ENCODE results near the gene TRIM54. TPM values are rescaled to one million over a fixed set of nuclear protein-coding genes. Genes with fewer than 3 reads are reported as not detected.

Gene TRIM54
- total RNA-seq (10 to 100 TPM in 6 of 9 donors, 1 to 10 TPM in 3; 1.2 to 27.7 (median 12.7) TPM), polyA plus RNA-seq (10 to 100 TPM in 2 of 3 donors, 1 to 10 TPM in 1; 2.1 to 47.1 (median 21.1) TPM)
- long read RNA-seq, donor 1: 0 reads
- long read RNA-seq, donor 2: 0 reads
- long read RNA-seq, donor 3: 0 reads
- long read RNA-seq, donor 4, partial matches to known transcripts: 0 of 4 reads
- long read RNA-seq, donor 4, other reads (novel, unspliced or antisense): 1 of 4 reads
- long read RNA-seq, donor 5, transcript TRIM54-201 (10 exons, 2,027 nt): minor isoform, 7 of 21 reads
- long read RNA-seq, donor 5, transcript TRIM54-202 (9 exons, 1,967 nt): major isoform, 11 of 21 reads
- long read RNA-seq, donor 5, partial matches to known transcripts: 0 of 21 reads
- long read RNA-seq, donor 5, other reads (novel, unspliced or antisense): 3 of 21 reads
- long read RNA-seq, donor 6, partial matches to known transcripts: 1 of 6 reads
- long read RNA-seq, donor 6, other reads (novel, unspliced or antisense): 2 of 6 reads
- long read RNA-seq, donor 7: 0 reads
- long read RNA-seq, donor 8, partial matches to known transcripts: 0 of 1 reads
- long read RNA-seq, donor 8, other reads (novel, unspliced or antisense): 0 of 1 reads
- long read RNA-seq, donor 9: 0 reads
- long read RNA-seq, donor 10: 0 reads

DNA sequence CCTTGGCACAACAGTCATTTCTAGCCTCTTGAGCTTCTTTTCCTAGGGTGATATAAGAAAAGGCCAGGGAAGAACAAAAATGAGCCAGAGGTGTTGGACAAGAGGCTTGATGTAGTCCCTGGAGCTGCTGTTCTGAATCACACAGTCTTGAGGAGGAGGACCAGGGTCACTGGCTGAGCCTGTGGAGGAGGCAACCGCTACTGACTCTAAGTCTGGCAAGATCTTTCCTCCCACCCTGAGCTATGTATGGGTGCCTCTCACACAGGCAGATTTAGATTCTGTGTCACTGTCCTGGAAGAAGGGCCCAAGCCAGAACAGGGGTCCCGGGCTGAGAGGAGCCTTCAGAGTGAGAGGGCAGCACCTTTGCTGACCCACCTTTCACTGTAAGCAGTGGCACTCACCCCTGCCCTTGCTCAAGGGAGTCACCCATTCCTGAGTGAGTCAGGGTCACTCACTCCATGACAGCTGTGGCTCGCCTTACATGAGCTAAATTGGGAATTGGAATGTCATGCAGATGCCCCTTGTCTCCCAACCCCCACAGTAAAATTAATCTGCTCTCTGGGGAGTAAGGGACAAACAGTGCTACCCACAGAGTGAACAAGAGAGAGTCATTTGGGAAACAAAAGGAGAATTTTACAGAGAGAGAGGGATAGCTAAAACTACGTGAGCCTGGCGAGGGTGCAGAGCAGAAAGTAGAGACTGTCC, at the start of gene TRIM54:
TRIM54 (plus strand) TSS at position 575 of the 705 bp plus-strand sequence. CDS start 303 bp downstream, outside the sequence.
- DNase-seq: peak in 6 of 7 donors; percentile 54 to 80 (median 60)
- 42 to 66% (median 56%) methylated on average over 3 to 5 of the region's 5 CpGs for WGBS, 4 donors
- no peaks in the 10 kb centered on the region for H3K9me3 ChIP-seq (replicated peaks in 1 of 3)

DNA sequence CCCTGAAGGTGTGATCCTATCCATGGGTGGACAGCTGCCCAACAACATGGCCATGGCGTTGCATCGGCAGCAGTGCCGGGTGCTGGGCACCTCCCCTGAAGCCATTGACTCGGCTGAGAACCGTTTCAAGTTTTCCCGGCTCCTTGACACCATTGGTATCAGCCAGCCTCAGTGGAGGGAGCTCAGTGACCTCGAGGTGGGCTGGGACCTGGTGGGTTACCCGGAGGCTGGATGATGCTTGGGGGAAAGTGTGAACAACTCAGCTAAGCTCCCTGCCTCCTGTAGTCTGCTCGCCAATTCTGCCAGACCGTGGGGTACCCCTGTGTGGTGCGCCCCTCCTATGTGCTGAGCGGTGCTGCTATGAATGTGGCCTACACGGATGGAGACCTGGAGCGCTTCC, 48.9 kb upstream of the TRIM54 start:
- H3K27ac ChIP-seq: no peak overlapping the region
- H3K36me3 ChIP-seq (replicated peaks in 1 of 2): peaks cover 0 to 94% of the 10 kb centered on the region in 2 donors
- H3K9me3 ChIP-seq (replicated peaks in 1 of 3): no peaks in the 10 kb centered on the region
- TF ChIP-seq CTCF (IDR thresholded peaks at IDR 0.05): no peak
- no peak for TF ChIP-seq POLR2A (IDR thresholded peaks at IDR 0.05)
- no peaks in the 10 kb centered on the region for H3K4me1 ChIP-seq (replicated peaks in 1 of 2)
- intact Hi-C loops (cut with DNase I): no loop called here
- DNase-seq: no peak
- H3K4me3 ChIP-seq: no peak overlapping the region
- 89 to 98% (median 96%) methylated on average over 7 to 14 of the region's 14 CpGs for WGBS, 4 donors
- no peaks in the 10 kb centered on the region for H3K27me3 ChIP-seq

More for the DNA sequence above, at the start of gene TRIM54:
- no peak for TF ChIP-seq CTCF (IDR thresholded peaks at IDR 0.05)
- no peak for TF ChIP-seq POLR2A (IDR thresholded peaks at IDR 0.05)
- H3K36me3 ChIP-seq (replicated peaks in 1 of 2): no peaks in the 10 kb centered on the region
- H3K27ac ChIP-seq: peak within 1 kb of the TSS in 4 of 5 donors; percentile 48 to 82 (median 66)
- peaks cover 18 to 34% of the 10 kb centered on the region in 2 donors for H3K4me1 ChIP-seq (replicated peaks in 1 of 2)
- intact Hi-C loops (cut with DNase I): no loop called here
- H3K27me3 ChIP-seq: no peaks in the 10 kb centered on the region
- H3K4me3 ChIP-seq: peak within 1 kb of the TSS in 1 of 4 donors; percentile 10

DNA sequence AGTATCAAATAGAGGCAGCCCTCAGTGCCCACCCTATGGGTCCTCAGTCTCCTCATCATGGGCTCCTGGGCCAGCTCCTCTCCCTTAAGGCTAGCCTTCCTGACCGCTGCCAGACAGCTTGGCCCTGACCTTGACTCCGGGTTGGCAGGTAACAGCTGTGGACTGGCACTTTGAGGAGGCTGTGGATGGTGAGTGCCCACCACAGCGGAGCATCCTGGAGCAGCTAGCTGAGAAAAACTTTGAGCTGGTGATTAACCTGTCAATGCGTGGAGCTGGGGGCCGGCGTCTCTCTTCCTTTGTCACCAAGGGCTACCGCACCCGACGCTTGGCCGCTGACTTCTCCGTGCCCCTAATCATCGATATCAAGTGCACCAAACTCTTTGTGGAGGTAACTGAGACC, 46.1 kb upstream of the TRIM54 start:
- Histone ChIP-seq H3K27ac (no peak overlapping the region), H3K27me3 (no peaks in the 10 kb centered on the region), H3K4me1 (replicated peaks in 1 of 2) (no peaks in the 10 kb centered on the region), H3K4me3 (no peak overlapping the region), H3K9me3 (replicated peaks in 1 of 3) (no peaks in the 10 kb centered on the region), H3K36me3 (replicated peaks in 1 of 2) (peaks cover 0 to 98% of the 10 kb centered on the region in 2 donors)
- DNase-seq: no peak
- intact Hi-C loops (cut with DNase I): no loop called here
- WGBS, 4 donors: 86 to 92% (median 88%) methylated on average over 11 to 12 of the region's 12 CpGs
- no peak for TF ChIP-seq POLR2A (IDR thresholded peaks at IDR 0.05)
- TF ChIP-seq CTCF (IDR thresholded peaks at IDR 0.05): no peak

- no peak overlapping the region for H3K27ac ChIP-seq
- intact Hi-C loops (cut with DNase I): no loop called here
- no peak for DNase-seq
- H3K4me1 ChIP-seq (replicated peaks in 1 of 2): no peaks in the 10 kb centered on the region
- no peak for TF ChIP-seq CTCF (IDR thresholded peaks at IDR 0.05)
- TF ChIP-seq POLR2A (IDR thresholded peaks at IDR 0.05): no peak
- H3K36me3 ChIP-seq (replicated peaks in 1 of 2): peaks cover 0 to 98% of the 10 kb centered on the region in 2 donors
- no peaks in the 10 kb centered on the region for H3K27me3 ChIP-seq
- WGBS, 4 donors: 89 to 95% (median 93%) methylated on average over 3 of the region's 3 CpGs
- no peak overlapping the region for H3K4me3 ChIP-seq
- H3K9me3 ChIP-seq (replicated peaks in 1 of 3): no peaks in the 10 kb centered on the region
Measured at GRCh38 chr2:27236626-27237025, 45.6 kb upstream of the TRIM54 start.

Measured in adrenal gland (tissue), 19 donors.